WTC11 (cell line): Measurements from ENCODE around the gene RND2. TPM values are rescaled to one million over a fixed set of nuclear protein-coding genes. Genes with fewer than 3 reads are reported as not detected.

Experiments
- ATAC-seq: fragments of 200-7000 bp; cut with Tn5 transposase; 2 replicates; pipeline ENCODE4 v1.10.0; 2021; ENCODE audit warnings: mild to moderate bottlenecking, moderate library complexity
- CTCF ChIA-PET: fragments of 300-600 bp; sonication (Branson Sonifier 250); formaldehyde crosslinking; loops from one replicate; lab custom pipeline; 2021; ENCODE audit warnings: antibody characterized with exemption; lab: Charles Lee
- POLR2A ChIA-PET: fragments of 350-600 bp; sonication (Branson Sonifier 250); formaldehyde crosslinking; loops from one replicate; lab custom pipeline; 2021; ENCODE audit warnings: antibody characterized with exemption; lab: Charles Lee
- DNase-seq: peaks from one replicate; pipeline ENCODE4 v3.0.0; 2021; ENCODE audit warnings: low spot score
- H3K27ac Mint-ChIP-seq: 2 replicates; pipeline ENCODE4 v1.8.0; 2021; ENCODE audit warnings: mixed read lengths
- H3K27me3 Mint-ChIP-seq: 2 replicates; pipeline ENCODE4 v1.8.0; 2021; ENCODE audit warnings: low read depth, mild to moderate bottlenecking, moderate library complexity, mixed read lengths
- H3K36me3 Mint-ChIP-seq: 2 replicates; pipeline ENCODE4 v1.8.0; 2021; ENCODE audit warnings: mixed read lengths
- H3K4me1 Mint-ChIP-seq: 2 replicates; pipeline ENCODE4 v1.8.0; 2022; ENCODE audit warnings: mixed read lengths
- H3K4me3 Mint-ChIP-seq: 2 replicates; pipeline ENCODE4 v1.8.0; 2021; ENCODE audit warnings: mild to moderate bottlenecking, moderate library complexity, mixed read lengths
- H3K9me3 Mint-ChIP-seq: 2 replicates; pipeline ENCODE4 v1.8.0; 2021; ENCODE audit warnings: mixed read lengths
- ATF1 ChIP-seq: sonication (generic); formaldehyde crosslinking; IDR thresholded peaks from 2 replicates; pipeline ENCODE4 v1.8.1; 2023; ENCODE audit warnings: mild to moderate bottlenecking, moderate library complexity, missing genetic modification reagents
- CREM ChIP-seq: sonication (generic); formaldehyde crosslinking; IDR thresholded peaks from 2 replicates; pipeline ENCODE4 v1.8.1; 2022; ENCODE audit warnings: mild to moderate bottlenecking, missing genetic modification reagents, moderate library complexity
- FOXJ3 ChIP-seq: sonication (generic); formaldehyde crosslinking; IDR thresholded peaks from 2 replicates; pipeline ENCODE4 v1.9.0; 2021; ENCODE audit warnings: missing genetic modification reagents, mild to moderate bottlenecking, borderline replicate concordance
- NFE2L1 ChIP-seq: sonication (generic); formaldehyde crosslinking; IDR thresholded peaks from 2 replicates; pipeline ENCODE4 v1.8.1; 2023; ENCODE audit warnings: missing genetic modification reagents
- NFYB ChIP-seq: sonication (generic); formaldehyde crosslinking; conservative IDR thresholded peaks from 2 replicates; pipeline ENCODE4 v1.8.0; 2022; ENCODE audit warnings: low read depth, missing genetic modification reagents
- NR3C1 ChIP-seq: sonication (generic); formaldehyde crosslinking; conservative IDR thresholded peaks from 2 replicates; pipeline ENCODE4 v1.8.1; 2023; ENCODE audit warnings: low read depth, mild to moderate bottlenecking, missing genetic modification reagents
- TEAD1 ChIP-seq: sonication (generic); formaldehyde crosslinking; IDR thresholded peaks from 2 replicates; pipeline ENCODE4 v1.8.0; 2022; ENCODE audit warnings: mild to moderate bottlenecking, missing genetic modification reagents
- ZNF263 ChIP-seq: sonication (generic); formaldehyde crosslinking; IDR thresholded peaks from 2 replicates; pipeline ENCODE4 v1.8.1; 2022; ENCODE audit warnings: low read depth, mild to moderate bottlenecking, moderate library complexity, missing genetic modification reagents
- ZNF425 ChIP-seq: fragments of 250-450 bp; sonication (Bioruptor Pico); conservative IDR thresholded peaks from 2 replicates; pipeline ENCODE4 v1.9.0; 2021; ENCODE audit warnings: mild to moderate bottlenecking
- ZNF671 ChIP-seq: fragments of 250-450 bp; sonication (Bioruptor Pico); IDR thresholded peaks from 2 replicates; pipeline ENCODE4 v1.8.0; 2021; ENCODE audit warnings: mild to moderate bottlenecking
- total RNA-seq: library from RNA; stranded (reverse); gene quantifications from 3 replicates; pipeline ENCODE4 v1.2.3, GENCODE V29; 2021
- TF ChIP-seq, protein P1 (sequence below): sonication (generic); formaldehyde crosslinking; IDR thresholded peaks from 2 replicates; pipeline ENCODE4 v1.8.0; 2022; ENCODE audit warnings: missing genetic modification reagents
- TF ChIP-seq, protein P2 (sequence below): fragments of 250-450 bp; sonication (Bioruptor Pico); IDR thresholded peaks from 2 replicates; pipeline ENCODE4 v1.8.0; 2021; ENCODE audit warnings: mild to moderate bottlenecking
- TF ChIP-seq, protein P3 (sequence below): sonication (generic); formaldehyde crosslinking; IDR thresholded peaks from 2 replicates; pipeline ENCODE4 v1.8.1; 2023; ENCODE audit warnings: mild to moderate bottlenecking, missing genetic modification reagents, borderline replicate concordance
- TF ChIP-seq, protein P4 (sequence below): sonication (generic); formaldehyde crosslinking; IDR thresholded peaks from 2 replicates; pipeline ENCODE4 v1.8.1; 2022; ENCODE audit warnings: mild to moderate bottlenecking, missing genetic modification reagents, moderate library complexity, borderline replicate concordance
- TF ChIP-seq, protein P5 (sequence below): sonication (generic); formaldehyde crosslinking; IDR thresholded peaks from 2 replicates; pipeline ENCODE4 v1.8.1; 2022; ENCODE audit warnings: low read depth, mild to moderate bottlenecking, moderate library complexity, missing genetic modification reagents, borderline replicate concordance

Gene RND2
- total RNA-seq, 1 experiment from 2014 or later, result 50.2 TPM

- no peak overlapping the region for H3K27ac Mint-ChIP-seq
- ATAC-seq (no peak), DNase-seq (no peak)
- ChIA-PET POLR2A (no interaction called here), CTCF (interaction anchor here (0.9 kb wide), 1 partner anchor 18 kb away, joined by 3 read pairs; the partner anchor contains the start of gene RPL27)
- no peak overlapping the region for H3K4me3 Mint-ChIP-seq
- H3K9me3 Mint-ChIP-seq, result no peaks in the 10 kb centered on the region
- no peaks in the 10 kb centered on the region for H3K27me3 Mint-ChIP-seq
- H3K4me1 Mint-ChIP-seq, result peaks cover 47% of the 10 kb centered on the region
- peaks cover 25% of the 10 kb centered on the region for H3K36me3 Mint-ChIP-seq
- TF ChIP-seq NR3C1 (no peak), ZNF263 (CRISPR knock-in tag) (no peak), TEAD1 (no peak), NFE2L1 (no peak), ZNF671 (CRISPR knock-in tag) (no peak), NFYB (no peak), CREM (no peak), ZNF425 (CRISPR knock-in tag) (no peak), FOXJ3 (no peak), ATF1 (CRISPR knock-in tag) (no peak)
- TF ChIP-seq, protein P1, sequence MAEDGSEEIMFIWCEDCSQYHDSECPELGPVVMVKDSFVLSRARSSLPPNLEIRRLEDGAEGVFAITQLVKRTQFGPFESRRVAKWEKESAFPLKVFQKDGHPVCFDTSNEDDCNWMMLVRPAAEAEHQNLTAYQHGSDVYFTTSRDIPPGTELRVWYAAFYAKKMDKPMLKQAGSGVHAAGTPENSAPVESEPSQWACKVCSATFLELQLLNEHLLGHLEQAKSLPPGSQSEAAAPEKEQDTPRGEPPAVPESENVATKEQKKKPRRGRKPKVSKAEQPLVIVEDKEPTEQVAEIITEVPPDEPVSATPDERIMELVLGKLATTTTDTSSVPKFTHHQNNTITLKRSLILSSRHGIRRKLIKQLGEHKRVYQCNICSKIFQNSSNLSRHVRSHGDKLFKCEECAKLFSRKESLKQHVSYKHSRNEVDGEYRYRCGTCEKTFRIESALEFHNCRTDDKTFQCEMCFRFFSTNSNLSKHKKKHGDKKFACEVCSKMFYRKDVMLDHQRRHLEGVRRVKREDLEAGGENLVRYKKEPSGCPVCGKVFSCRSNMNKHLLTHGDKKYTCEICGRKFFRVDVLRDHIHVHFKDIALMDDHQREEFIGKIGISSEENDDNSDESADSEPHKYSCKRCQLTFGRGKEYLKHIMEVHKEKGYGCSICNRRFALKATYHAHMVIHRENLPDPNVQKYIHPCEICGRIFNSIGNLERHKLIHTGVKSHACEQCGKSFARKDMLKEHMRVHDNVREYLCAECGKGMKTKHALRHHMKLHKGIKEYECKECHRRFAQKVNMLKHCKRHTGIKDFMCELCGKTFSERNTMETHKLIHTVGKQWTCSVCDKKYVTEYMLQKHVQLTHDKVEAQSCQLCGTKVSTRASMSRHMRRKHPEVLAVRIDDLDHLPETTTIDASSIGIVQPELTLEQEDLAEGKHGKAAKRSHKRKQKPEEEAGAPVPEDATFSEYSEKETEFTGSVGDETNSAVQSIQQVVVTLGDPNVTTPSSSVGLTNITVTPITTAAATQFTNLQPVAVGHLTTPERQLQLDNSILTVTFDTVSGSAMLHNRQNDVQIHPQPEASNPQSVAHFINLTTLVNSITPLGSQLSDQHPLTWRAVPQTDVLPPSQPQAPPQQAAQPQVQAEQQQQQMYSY (CRISPR knock-in tag), result no peak
- TF ChIP-seq, protein P2, sequence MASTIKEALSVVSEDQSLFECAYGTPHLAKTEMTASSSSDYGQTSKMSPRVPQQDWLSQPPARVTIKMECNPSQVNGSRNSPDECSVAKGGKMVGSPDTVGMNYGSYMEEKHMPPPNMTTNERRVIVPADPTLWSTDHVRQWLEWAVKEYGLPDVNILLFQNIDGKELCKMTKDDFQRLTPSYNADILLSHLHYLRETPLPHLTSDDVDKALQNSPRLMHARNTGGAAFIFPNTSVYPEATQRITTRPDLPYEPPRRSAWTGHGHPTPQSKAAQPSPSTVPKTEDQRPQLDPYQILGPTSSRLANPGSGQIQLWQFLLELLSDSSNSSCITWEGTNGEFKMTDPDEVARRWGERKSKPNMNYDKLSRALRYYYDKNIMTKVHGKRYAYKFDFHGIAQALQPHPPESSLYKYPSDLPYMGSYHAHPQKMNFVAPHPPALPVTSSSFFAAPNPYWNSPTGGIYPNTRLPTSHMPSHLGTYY (CRISPR knock-in tag), result no peak
- TF ChIP-seq, protein P3, sequence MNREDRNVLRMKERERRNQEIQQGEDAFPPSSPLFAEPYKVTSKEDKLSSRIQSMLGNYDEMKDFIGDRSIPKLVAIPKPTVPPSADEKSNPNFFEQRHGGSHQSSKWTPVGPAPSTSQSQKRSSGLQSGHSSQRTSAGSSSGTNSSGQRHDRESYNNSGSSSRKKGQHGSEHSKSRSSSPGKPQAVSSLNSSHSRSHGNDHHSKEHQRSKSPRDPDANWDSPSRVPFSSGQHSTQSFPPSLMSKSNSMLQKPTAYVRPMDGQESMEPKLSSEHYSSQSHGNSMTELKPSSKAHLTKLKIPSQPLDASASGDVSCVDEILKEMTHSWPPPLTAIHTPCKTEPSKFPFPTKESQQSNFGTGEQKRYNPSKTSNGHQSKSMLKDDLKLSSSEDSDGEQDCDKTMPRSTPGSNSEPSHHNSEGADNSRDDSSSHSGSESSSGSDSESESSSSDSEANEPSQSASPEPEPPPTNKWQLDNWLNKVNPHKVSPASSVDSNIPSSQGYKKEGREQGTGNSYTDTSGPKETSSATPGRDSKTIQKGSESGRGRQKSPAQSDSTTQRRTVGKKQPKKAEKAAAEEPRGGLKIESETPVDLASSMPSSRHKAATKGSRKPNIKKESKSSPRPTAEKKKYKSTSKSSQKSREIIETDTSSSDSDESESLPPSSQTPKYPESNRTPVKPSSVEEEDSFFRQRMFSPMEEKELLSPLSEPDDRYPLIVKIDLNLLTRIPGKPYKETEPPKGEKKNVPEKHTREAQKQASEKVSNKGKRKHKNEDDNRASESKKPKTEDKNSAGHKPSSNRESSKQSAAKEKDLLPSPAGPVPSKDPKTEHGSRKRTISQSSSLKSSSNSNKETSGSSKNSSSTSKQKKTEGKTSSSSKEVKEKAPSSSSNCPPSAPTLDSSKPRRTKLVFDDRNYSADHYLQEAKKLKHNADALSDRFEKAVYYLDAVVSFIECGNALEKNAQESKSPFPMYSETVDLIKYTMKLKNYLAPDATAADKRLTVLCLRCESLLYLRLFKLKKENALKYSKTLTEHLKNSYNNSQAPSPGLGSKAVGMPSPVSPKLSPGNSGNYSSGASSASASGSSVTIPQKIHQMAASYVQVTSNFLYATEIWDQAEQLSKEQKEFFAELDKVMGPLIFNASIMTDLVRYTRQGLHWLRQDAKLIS (CRISPR knock-in tag), result no peak
- TF ChIP-seq, protein P4, sequence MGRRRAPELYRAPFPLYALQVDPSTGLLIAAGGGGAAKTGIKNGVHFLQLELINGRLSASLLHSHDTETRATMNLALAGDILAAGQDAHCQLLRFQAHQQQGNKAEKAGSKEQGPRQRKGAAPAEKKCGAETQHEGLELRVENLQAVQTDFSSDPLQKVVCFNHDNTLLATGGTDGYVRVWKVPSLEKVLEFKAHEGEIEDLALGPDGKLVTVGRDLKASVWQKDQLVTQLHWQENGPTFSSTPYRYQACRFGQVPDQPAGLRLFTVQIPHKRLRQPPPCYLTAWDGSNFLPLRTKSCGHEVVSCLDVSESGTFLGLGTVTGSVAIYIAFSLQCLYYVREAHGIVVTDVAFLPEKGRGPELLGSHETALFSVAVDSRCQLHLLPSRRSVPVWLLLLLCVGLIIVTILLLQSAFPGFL (CRISPR knock-in tag), result no peak
- TF ChIP-seq, protein P5, sequence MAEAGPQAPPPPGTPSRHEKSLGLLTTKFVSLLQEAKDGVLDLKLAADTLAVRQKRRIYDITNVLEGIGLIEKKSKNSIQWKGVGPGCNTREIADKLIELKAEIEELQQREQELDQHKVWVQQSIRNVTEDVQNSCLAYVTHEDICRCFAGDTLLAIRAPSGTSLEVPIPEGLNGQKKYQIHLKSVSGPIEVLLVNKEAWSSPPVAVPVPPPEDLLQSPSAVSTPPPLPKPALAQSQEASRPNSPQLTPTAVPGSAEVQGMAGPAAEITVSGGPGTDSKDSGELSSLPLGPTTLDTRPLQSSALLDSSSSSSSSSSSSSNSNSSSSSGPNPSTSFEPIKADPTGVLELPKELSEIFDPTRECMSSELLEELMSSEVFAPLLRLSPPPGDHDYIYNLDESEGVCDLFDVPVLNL (CRISPR knock-in tag), result no peak
- TF ChIP-seq, all 79 proteins: peak for 0
Measured at GRCh38 chr17:43016216-43016615, 8.8 kb upstream of the RND2 start.
